GM21390 (cell line): ENCODE measurements around the gene CYYR1.

ENCODE experiments used
- ATAC-seq: cut with Tn5 transposase; IDR thresholded peaks from one replicate; pipeline ENCODE4 v1.9.1; 2021; ENCODE audit not compliant: unreplicated experiment

CYYR1 gene

GRCh38 chr21:26554365-26554764 lies 18.7 kb downstream of the CYYR1 start:
- ATAC-seq, result no peak

- no peak for ATAC-seq
Measured at GRCh38 chr21:26553898-26554297, 19.2 kb downstream of the CYYR1 start.

GRCh38 chr21:26550326-26550725 lies 22.8 kb downstream of the CYYR1 start:
- no peak for ATAC-seq

GRCh38 chr21:26546446-26547097 lies 26.5 kb downstream of the CYYR1 start:
- ATAC-seq, result no peak

- ATAC-seq, result no peak
Measured at GRCh38 chr21:26544201-26544775, 28.8 kb downstream of the CYYR1 start.

GRCh38 chr21:26540651-26541050 lies 32.4 kb downstream of the CYYR1 start:
- no peak for ATAC-seq

- ATAC-seq, result no peak
Measured at GRCh38 chr21:26539566-26539965, 33.5 kb downstream of the CYYR1 start.

GRCh38 chr21:26534517-26534916 lies 38.6 kb downstream of the CYYR1 start:
- no peak for ATAC-seq

- no peak for ATAC-seq
Measured at GRCh38 chr21:26532208-26532607, 40.9 kb downstream of the CYYR1 start.

GRCh38 chr21:26529526-26529925 lies 43.6 kb downstream of the CYYR1 start:
- no peak for ATAC-seq

GRCh38 chr21:26528882-26529281 lies 44.2 kb downstream of the CYYR1 start:
- no peak for ATAC-seq

- no peak for ATAC-seq
Measured at GRCh38 chr21:26522704-26523103, 50.4 kb downstream of the CYYR1 start.

GRCh38 chr21:26519142-26519541 lies 53.9 kb downstream of the CYYR1 start:
- no peak for ATAC-seq

- no peak for ATAC-seq
Measured at GRCh38 chr21:26515257-26515656, 57.8 kb downstream of the CYYR1 start.

- ATAC-seq, result no peak
Measured at GRCh38 chr21:26513212-26513611, 59.9 kb downstream of the CYYR1 start.

- ATAC-seq, result no peak
Measured at GRCh38 chr21:26512664-26513063, 60.4 kb downstream of the CYYR1 start.

GRCh38 chr21:26508903-26509302 lies 64.2 kb downstream of the CYYR1 start:
- ATAC-seq, result no peak

GRCh38 chr21:26506956-26507355 lies 66.1 kb downstream of the CYYR1 start:
- no peak for ATAC-seq

- no peak for ATAC-seq
Measured at GRCh38 chr21:26505211-26505610, 67.9 kb downstream of the CYYR1 start.

GRCh38 chr21:26503414-26503813 lies 69.7 kb downstream of the CYYR1 start:
- no peak for ATAC-seq

- no peak for ATAC-seq
Measured at GRCh38 chr21:26501495-26502021, 71.5 kb downstream of the CYYR1 start.

- no peak for ATAC-seq
Measured at GRCh38 chr21:26499495-26499894, 73.6 kb downstream of the CYYR1 start.
